T-helper 1 cell treated with Interleukin-12 subunit alpha and Interleukin-12 subunit beta and Interleukin-4 antibody, amounts not matched to agents 30 μg/mL and 1 μg/mL, for 36 hours (primary cell): ENCODE results near the gene MOV10L1.

Experiments
- H3K27ac Mint-ChIP-seq: one replicate; pipeline ENCODE4 v1.8.0; 2021; ENCODE audit warnings: mild to moderate bottlenecking, mixed read lengths
- H3K27me3 Mint-ChIP-seq: one replicate; pipeline ENCODE4 v1.8.0; 2021; ENCODE audit warnings: low read depth, mixed read lengths
- H3K36me3 Mint-ChIP-seq: one replicate; pipeline ENCODE4 v1.8.0; 2021; ENCODE audit warnings: low read depth, mixed read lengths
- H3K4me1 Mint-ChIP-seq: one replicate; pipeline ENCODE4 v1.8.0; 2021; ENCODE audit warnings: low read depth, mixed read lengths
- H3K4me3 Mint-ChIP-seq: one replicate; pipeline ENCODE4 v1.8.0; 2021; ENCODE audit warnings: mild to moderate bottlenecking, moderate library complexity, mixed read lengths
- H3K9me3 Mint-ChIP-seq: one replicate; pipeline ENCODE4 v1.8.0; 2021; ENCODE audit warnings: mixed read lengths

MOV10L1 gene

GRCh38 chr22:50211147-50211546 is 121.3 kb downstream of the MOV10L1 start:
- Mint-ChIP-seq H3K27me3 (no peaks in the 10 kb centered on the region), H3K4me3 (no peak overlapping the region), H3K27ac (no peak overlapping the region)

More at GRCh38 chr22:50211147-50211546, 121.3 kb downstream of the MOV10L1 start:
- Mint-ChIP-seq H3K36me3 (peaks cover 28% of the 10 kb centered on the region), H3K9me3 (no peaks in the 10 kb centered on the region), H3K4me1 (peaks cover 13% of the 10 kb centered on the region)
